ENCODE data around the gene KAZN. TPM values are rescaled to one million over a fixed set of nuclear protein-coding genes. Genes with fewer than 3 reads are reported as not detected.

KAZN gene
- total and polyA plus RNA-seq, 2 of the 8 experiments (the other 6 are each of a cell fraction or from before 2014, with no cell fraction given), result 3.7 to 11.8 TPM

DNA sequence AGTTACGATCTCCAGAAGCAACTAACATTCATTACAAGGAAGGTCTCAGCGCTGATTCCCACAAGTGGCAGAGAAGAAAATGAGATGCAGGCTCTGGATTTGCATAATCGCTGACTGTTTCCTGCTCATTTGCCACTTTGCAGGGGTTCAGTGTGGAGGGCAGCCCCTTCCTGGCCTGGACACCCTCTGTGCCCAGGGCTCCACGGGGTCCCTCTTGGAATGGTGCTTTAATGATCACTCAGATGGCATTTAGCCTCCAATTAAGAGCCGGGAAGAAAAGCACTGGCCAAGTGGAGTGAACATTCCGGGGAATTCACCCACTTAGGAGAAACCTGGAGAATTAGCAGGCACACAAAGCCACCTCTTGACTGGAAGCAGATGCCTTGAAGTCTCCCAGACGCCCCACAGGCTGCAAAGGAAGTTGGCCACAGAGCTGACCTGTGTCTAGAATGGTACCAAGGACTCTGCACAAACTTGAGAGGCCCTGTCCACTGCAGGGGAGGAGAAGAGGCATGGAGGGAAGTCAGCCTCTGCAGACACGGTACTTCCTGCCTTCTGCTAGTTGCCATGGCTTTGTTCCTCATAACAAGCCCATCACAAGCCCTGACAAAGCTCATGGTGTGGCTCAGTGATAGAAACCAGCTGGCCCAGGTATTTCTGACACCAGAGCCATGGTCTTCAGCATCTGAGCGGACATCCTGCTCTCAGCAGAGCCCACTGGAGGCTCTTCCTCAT is 157.2 kb downstream of the KAZN start (continued):
- TF ChIP-seq, protein P1, sequence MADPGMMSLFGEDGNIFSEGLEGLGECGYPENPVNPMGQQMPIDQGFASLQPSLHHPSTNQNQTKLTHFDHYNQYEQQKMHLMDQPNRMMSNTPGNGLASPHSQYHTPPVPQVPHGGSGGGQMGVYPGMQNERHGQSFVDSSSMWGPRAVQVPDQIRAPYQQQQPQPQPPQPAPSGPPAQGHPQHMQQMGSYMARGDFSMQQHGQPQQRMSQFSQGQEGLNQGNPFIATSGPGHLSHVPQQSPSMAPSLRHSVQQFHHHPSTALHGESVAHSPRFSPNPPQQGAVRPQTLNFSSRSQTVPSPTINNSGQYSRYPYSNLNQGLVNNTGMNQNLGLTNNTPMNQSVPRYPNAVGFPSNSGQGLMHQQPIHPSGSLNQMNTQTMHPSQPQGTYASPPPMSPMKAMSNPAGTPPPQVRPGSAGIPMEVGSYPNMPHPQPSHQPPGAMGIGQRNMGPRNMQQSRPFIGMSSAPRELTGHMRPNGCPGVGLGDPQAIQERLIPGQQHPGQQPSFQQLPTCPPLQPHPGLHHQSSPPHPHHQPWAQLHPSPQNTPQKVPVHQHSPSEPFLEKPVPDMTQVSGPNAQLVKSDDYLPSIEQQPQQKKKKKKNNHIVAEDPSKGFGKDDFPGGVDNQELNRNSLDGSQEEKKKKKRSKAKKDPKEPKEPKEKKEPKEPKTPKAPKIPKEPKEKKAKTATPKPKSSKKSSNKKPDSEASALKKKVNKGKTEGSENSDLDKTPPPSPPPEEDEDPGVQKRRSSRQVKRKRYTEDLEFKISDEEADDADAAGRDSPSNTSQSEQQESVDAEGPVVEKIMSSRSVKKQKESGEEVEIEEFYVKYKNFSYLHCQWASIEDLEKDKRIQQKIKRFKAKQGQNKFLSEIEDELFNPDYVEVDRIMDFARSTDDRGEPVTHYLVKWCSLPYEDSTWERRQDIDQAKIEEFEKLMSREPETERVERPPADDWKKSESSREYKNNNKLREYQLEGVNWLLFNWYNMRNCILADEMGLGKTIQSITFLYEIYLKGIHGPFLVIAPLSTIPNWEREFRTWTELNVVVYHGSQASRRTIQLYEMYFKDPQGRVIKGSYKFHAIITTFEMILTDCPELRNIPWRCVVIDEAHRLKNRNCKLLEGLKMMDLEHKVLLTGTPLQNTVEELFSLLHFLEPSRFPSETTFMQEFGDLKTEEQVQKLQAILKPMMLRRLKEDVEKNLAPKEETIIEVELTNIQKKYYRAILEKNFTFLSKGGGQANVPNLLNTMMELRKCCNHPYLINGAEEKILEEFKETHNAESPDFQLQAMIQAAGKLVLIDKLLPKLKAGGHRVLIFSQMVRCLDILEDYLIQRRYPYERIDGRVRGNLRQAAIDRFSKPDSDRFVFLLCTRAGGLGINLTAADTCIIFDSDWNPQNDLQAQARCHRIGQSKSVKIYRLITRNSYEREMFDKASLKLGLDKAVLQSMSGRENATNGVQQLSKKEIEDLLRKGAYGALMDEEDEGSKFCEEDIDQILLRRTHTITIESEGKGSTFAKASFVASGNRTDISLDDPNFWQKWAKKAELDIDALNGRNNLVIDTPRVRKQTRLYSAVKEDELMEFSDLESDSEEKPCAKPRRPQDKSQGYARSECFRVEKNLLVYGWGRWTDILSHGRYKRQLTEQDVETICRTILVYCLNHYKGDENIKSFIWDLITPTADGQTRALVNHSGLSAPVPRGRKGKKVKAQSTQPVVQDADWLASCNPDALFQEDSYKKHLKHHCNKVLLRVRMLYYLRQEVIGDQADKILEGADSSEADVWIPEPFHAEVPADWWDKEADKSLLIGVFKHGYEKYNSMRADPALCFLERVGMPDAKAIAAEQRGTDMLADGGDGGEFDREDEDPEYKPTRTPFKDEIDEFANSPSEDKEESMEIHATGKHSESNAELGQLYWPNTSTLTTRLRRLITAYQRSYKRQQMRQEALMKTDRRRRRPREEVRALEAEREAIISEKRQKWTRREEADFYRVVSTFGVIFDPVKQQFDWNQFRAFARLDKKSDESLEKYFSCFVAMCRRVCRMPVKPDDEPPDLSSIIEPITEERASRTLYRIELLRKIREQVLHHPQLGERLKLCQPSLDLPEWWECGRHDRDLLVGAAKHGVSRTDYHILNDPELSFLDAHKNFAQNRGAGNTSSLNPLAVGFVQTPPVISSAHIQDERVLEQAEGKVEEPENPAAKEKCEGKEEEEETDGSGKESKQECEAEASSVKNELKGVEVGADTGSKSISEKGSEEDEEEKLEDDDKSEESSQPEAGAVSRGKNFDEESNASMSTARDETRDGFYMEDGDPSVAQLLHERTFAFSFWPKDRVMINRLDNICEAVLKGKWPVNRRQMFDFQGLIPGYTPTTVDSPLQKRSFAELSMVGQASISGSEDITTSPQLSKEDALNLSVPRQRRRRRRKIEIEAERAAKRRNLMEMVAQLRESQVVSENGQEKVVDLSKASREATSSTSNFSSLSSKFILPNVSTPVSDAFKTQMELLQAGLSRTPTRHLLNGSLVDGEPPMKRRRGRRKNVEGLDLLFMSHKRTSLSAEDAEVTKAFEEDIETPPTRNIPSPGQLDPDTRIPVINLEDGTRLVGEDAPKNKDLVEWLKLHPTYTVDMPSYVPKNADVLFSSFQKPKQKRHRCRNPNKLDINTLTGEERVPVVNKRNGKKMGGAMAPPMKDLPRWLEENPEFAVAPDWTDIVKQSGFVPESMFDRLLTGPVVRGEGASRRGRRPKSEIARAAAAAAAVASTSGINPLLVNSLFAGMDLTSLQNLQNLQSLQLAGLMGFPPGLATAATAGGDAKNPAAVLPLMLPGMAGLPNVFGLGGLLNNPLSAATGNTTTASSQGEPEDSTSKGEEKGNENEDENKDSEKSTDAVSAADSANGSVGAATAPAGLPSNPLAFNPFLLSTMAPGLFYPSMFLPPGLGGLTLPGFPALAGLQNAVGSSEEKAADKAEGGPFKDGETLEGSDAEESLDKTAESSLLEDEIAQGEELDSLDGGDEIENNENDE (IDR thresholded peaks at IDR 0.05; ENCODE audit: insufficient replicate concordance, low read length), result no peak
- TF ChIP-seq RNF2 (IDR thresholded peaks at IDR 0.05; ENCODE audit: borderline replicate concordance, low read depth, low read length, missing control alignments, poor library complexity, severe bottlenecking), result no peak
- no peak for TF ChIP-seq HDAC6 (IDR thresholded peaks at IDR 0.05; ENCODE audit: low read depth, low read length)
- no peak for TF ChIP-seq KDM4A (IDR thresholded peaks at IDR 0.05; ENCODE audit: low read depth, low read length, severe bottlenecking)
- no peak for TF ChIP-seq SIN3A (conservative IDR thresholded peaks at IDR 0.05 in 1 of 2, IDR thresholded peaks at IDR 0.05 in 1 of 2; ENCODE audit: low read depth in 1 of 2, low read length in 2 of 2)
- no peak for TF ChIP-seq TEAD4 (IDR thresholded peaks at IDR 0.05; ENCODE audit: low read depth, low read length)
